Frontal cortex (tissue), 4 donors: Measurements from ENCODE around the gene KLK13. TPM values are rescaled to one million over a fixed set of nuclear protein-coding genes. Genes with fewer than 3 reads are reported as not detected.

ENCODE experiments used
- DNase-seq, 2 donors: peaks; one replicate each; pipeline ENCODE4 v3.0.0; 2012; ENCODE audit warnings: low spot score in 2 of 2
- FAIRE-seq: peaks from 2 replicates; lab custom pipeline; 2012; peaks lifted over from hg19 to GRCh38; lab: Jason Lieb, UNC
- total RNA-seq: library from RNA; depleted of rRNA; stranded (reverse); fragments of >200 nt; gene quantifications from one replicate; pipeline ENCODE4 v1.2.3, GENCODE V29; 2014
- donor health status: control.
- donor health status: control.
- donor health status: control.

The KLK13 gene
- total RNA-seq, 1 donor from 2014 or later, result not detected

- FAIRE-seq, result no peak
- DNase-seq, result no peak
Measured at GRCh38 chr19:51093510-51094345, 28.8 kb upstream of the KLK13 start.

DNA sequence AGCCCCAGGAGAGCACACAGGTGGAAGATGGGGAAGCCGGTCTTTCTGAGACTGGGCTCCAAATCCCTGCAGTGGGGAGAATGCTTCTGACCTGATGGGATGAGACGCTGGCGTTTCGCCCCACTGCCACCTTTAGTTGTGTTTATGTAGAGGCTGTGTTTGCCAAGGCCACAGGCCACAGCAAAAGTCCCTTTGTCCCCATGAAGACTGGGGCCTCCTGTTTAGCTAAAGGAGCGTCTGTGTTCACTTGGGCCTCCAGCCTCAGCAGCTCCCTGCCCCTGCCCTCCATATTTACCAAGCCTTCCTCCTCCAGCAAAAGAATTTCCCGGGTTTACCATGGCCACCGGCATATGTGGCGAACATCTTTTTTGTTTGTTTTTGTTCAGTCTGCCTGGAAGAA lies 28.2 kb upstream of the KLK13 start:
- DNase-seq, result no peak
- FAIRE-seq, result no peak

DNA sequence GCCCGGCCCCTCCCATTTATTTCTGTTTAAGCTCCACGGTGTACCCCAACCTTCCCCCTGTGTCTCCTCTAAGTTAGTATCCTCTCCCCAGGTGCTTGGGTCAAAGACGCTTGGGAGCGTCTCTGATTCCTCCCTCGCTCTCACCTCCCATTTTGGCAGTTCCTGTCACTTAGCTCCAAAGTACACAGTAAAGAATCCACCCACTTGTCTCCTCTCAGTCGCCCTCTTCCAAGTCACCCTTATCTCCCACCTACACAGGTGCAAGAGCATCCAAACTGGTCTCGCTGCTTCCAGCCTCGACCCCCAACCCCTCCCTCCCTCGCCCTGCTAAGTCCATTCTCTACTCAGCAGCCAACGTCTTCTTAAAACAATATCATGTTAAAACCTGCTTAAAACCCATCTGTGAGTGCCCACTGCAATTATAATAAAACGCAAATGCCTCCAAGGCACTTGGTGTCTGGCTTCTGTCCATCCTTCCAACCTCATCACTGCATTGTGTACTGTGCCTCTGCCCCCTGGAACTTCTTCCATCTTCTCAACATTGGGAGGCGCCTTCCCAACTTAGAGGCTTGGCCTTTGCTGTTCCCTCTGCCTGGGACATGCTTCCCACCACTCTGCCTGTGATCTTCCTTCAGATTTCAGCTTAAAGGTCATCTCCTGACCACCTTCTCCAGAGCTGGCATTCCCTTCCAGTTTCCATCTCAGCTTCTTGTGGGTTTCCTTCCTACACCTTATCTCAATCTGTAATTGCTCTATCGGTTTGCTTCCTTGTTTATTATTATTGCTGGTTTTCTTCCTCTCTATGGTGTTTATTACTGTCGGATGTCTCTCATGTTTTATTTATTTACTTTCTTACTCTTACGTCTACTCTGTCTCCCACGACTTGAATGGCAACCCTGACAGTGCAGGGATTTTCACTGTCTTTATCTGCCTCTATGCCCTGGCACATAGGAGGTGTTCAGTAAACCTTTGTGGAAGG lies 27.3 kb upstream of the KLK13 start:
- no peak for DNase-seq
- FAIRE-seq, result no peak

GRCh38 chr19:51091126-51091525 lies 26.2 kb upstream of the KLK13 start:
- no peak for FAIRE-seq

DNA sequence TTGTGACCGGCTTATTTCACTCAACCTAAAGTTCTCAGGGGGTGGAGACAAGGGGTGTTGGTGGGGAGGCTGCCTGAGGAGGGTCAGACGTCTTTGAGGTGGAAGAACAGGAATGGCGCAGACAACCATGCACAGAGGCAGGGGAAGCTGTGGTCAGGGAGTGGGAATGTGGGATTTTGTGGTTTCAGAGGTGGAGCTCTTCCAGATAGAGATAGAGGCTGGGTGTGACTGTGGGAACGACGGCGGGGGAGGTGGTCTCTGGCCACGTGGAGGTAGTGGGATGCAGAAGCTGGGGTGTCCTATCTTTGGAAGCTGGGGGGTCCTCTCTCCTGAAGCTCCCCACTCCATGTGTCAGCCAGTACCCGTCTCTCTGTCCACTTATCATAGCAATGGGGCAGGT lies 25.6 kb upstream of the KLK13 start:
- FAIRE-seq (no peak), DNase-seq (no peak)

More at GRCh38 chr19:51091126-51091525, 26.2 kb upstream of the KLK13 start:
- DNase-seq, result no peak

GRCh38 chr19:51089786-51090185 lies 24.9 kb upstream of the KLK13 start:
- no peak for DNase-seq

DNA sequence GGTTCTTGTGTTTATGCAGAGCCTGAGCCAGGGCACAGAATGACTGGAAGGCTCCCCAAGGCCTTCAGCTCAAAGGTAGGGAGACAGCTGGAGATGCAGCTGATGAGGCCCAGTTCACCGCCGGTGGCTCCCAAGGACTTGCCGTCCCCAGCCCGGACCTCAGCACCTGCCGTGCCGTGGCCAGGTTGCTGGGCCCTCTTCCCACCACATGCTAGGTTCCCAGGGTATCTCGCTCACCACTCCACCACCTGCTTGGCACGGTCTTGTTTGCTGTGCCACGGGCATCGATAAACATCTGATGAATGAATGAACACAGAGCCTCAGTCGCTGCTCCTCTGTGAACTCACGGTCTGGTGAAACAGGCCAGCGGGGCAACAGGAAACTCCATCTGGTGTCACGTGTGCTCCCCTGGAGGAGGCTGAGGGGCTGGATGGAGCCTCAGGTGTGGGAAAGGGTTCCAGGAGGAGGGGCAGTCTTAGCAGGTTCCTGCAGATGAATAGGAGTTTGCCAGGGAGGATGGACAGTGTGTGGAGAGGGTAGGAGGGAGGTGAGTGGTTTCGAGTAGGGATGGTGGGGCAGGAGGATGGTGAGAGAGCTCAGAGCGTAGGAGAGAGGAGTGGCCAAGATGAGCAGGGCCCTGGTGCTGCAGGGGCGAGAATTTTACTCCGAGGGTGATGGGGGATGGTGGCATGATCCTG lies 21.4 kb upstream of the KLK13 start:
- FAIRE-seq (no peak), DNase-seq (no peak)

More at GRCh38 chr19:51089786-51090185, 24.9 kb upstream of the KLK13 start:
- no peak for FAIRE-seq

GRCh38 chr19:51084505-51084904 lies 19.6 kb upstream of the KLK13 start:
- DNase-seq (no peak), FAIRE-seq (no peak)

DNA sequence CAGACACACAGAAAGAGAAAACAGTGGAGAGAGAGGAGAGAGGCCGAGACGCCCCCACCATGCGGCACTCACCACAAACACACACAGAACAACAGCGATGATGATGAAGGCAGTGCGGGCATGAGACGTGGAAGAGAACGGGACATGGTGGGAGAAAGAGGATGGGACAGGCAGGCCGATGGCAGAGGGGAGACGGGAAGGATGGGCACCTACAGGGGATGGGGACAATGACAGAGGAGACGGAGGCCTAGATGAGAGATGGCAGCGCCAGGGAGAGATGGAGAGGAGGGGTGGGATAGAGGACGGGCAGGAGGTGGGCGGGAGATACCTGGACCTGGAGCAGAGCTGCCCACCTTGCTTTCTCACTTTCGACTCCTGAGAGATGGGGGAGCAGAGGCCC lies 18.9 kb upstream of the KLK13 start:
- FAIRE-seq (no peak), DNase-seq (no peak)

- no peak for FAIRE-seq
- no peak for DNase-seq
Measured at GRCh38 chr19:51083181-51083580, 18.3 kb upstream of the KLK13 start.

- no peak for DNase-seq
- FAIRE-seq, result no peak
Measured at GRCh38 chr19:51082611-51083010, 17.7 kb upstream of the KLK13 start, which contains the start of gene KLK14. TSS of gene KLK14 (minus strand) at chr19:51082887. CDS start at chr19:51082614, 273 bp downstream.

GRCh38 chr19:51081476-51081875 lies 16.6 kb upstream of the KLK13 start:
- DNase-seq, result no peak
- no peak for FAIRE-seq

DNA sequence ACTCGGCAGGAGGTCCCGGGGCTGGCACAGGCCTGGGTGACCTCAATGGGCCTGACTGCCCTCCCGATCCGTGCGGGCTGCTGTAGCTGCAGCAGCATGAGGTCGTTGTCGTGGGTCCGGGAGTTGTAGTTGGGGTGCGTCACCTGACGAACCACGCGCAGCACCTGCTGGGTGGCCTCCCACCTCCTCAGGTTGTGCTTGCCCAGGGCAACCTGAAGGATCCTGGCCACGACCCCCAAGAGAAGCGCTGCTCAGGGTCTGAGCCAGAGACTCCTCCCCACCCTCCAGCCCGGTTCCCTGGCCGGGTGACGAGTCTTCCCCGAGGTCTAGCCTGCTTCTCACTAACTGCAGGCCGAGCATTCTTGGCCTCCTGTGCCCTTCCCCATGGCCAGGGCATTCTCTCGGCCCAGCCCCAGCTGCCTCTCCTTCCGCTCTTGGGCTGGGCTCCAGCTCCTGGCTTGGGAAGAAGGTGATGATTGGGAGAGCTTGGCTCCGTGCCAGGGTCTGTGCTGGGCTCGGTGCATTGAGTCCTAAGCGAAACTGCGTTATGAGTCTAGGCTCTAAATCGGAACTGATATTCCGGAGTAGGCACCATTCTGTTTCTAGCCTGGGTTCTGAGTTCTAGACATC lies 14.7 kb upstream of the KLK13 start:
- no peak for DNase-seq
- no peak for FAIRE-seq

DNA sequence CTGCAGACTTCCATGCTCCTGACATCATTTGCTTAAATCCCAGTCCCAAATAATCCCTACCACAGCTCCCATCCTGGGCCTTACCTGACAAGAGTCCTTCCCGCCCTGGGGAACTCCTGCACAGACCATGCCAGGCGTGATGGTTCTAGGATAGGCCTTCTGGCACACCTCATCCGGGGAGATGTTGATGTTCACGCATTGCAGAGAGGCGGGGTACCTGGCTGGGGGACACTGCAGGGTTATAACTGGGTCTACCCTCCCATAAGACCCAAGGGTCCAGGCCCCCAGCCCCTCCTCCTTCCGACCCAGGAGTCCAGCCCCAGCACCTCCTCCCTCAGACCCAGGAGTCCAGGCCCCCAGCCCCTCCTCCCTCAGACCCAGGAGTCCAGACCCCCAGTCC lies 13.8 kb upstream of the KLK13 start:
- FAIRE-seq, result no peak

GRCh38 chr19:51078104-51078503 lies 13.2 kb upstream of the KLK13 start:
- no peak for DNase-seq
- FAIRE-seq, result no peak

More for the DNA sequence above, 13.8 kb upstream of the KLK13 start:
- DNase-seq, result no peak

DNA sequence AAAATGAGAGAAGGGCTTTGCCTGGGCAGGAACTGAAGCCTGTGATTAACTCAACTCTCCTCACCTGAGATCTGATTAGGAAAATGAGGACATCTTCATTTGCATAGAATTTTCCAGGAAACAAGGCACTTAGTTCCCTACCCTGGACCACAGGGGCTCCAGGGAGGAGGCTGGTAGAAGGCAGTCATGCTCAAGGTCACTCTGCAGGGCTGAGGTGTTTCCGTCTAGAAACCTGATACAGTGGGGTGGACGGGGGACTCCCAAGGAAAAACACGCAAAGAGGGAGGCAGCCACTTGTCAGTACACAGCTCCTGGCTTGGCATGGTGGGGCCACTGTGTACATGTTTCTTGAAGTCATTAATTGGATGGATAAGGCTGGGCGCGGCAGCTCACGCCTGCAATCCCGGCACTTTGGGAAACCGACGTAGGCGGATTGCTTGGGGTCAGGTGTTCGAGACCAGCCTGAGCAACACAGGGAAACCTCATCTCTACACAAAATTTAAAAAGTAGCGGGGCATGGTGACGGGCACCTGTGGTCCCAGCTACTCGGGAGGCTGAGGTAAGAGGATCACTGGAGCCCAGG lies 11.8 kb upstream of the KLK13 start:
- DNase-seq (no peak), FAIRE-seq (no peak)

- DNase-seq (no peak), FAIRE-seq (no peak)
Measured at GRCh38 chr19:51075998-51076397, 11.1 kb upstream of the KLK13 start.

- FAIRE-seq, result no peak
- no peak for DNase-seq
Measured at GRCh38 chr19:51071095-51071405, 6.2 kb upstream of the KLK13 start.

DNA sequence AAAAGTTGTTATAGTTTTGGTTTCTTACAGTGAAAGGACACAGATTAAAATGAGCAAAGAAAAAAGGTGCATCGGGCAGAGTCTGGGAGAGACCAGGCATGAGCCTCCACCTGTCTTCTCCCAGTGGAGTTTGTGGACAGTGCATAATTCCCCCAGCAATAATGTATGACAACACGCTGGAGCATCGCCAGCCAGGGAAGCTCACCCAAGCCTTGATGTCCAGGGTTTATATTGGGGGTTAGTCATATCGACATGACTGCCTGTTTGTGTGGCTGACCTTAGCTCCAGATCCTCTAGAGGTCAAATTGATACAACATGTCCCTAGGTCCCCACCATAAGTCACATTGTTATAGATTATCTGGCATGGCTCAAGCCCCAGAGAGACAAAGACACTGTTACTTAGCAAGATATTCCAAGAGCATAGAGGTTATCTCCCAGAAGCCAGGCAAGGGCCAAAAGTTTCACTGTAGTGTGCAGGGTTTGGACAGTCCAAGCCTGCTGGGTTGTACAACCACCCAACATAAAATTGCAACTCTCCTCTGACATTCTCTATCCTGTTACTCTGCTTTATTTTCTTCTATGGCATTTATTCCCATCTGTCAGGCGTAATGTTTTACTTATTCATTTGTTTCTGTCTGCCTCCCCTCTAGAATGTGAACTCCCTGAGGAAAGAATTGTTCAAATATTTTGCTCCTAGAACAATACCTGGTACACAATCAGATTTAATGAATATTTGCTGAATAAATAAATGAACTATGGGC lies 5.6 kb upstream of the KLK13 start:
- FAIRE-seq, result no peak
- no peak for DNase-seq
